H1 (cell line): ENCODE results near the gene SCAMP5. TPM values are rescaled to one million over a fixed set of nuclear protein-coding genes. Genes with fewer than 3 reads are reported as not detected.

Experiments
- CTCF ChIA-PET: fragments of 300-600 bp; sonication (Branson Sonifier 250); formaldehyde crosslinking; loops from one replicate; lab custom pipeline; 2021; ENCODE audit not compliant: partially characterized antibody; lab: Charles Lee
- POLR2A ChIA-PET: fragments of 300-600 bp; sonication (Branson Sonifier 250); formaldehyde crosslinking; loops from one replicate; lab custom pipeline; 2021; ENCODE audit warnings: inconsistent platforms; ENCODE audit not compliant: partially characterized antibody; lab: Charles Lee
- DNase-seq, 2 experiments: peaks; one replicate each; pipeline versions ENCODE4 v3.0.0 to v3.0.0-alpha.2; 2010 to 2022; ENCODE audit warnings: low spot score in 2 of 2, low read depth in 1 of 2, mixed read lengths in 1 of 2
- FAIRE-seq: peaks from 2 replicates; lab custom pipeline; 2011; peaks lifted over from hg19 to GRCh38; lab: Jason Lieb, UNC
- H2AFZ ChIP-seq: 2 replicates; pipeline ENCODE4 v1.8.1; 2012; ENCODE audit warnings: low read length, inconsistent platforms
- H2AK5ac ChIP-seq: 2 replicates; pipeline ENCODE4 v1.6.1; 2013; ENCODE audit warnings: low read depth, low read length
- H2BK120ac ChIP-seq: replicated peaks from 2 replicates; pipeline ENCODE3; 2013; ENCODE audit warnings: low read depth, low read length, inconsistent platforms
- H2BK12ac ChIP-seq: 2 replicates; pipeline ENCODE4 v1.6.1; 2013; ENCODE audit warnings: low read depth, low read length
- H2BK15ac ChIP-seq: 2 replicates; pipeline ENCODE4 v1.6.1; 2013; ENCODE audit warnings: low read length
- H2BK20ac ChIP-seq: 2 replicates; pipeline ENCODE4 v1.6.1; 2013; ENCODE audit warnings: low read length
- H2BK5ac ChIP-seq: 2 replicates; pipeline ENCODE4 v1.6.1; 2013; ENCODE audit warnings: low read depth, low read length
- H3K14ac ChIP-seq: 2 replicates; pipeline ENCODE4 v1.6.1; 2013; ENCODE audit warnings: inconsistent platforms; ENCODE audit not compliant: insufficient read length
- H3K18ac ChIP-seq: 2 replicates; pipeline ENCODE4 v1.6.1; 2013; ENCODE audit warnings: low read length; ENCODE audit errors: extremely low read depth
- H3K23ac ChIP-seq: 2 replicates; pipeline ENCODE4 v1.6.1; 2013; ENCODE audit warnings: inconsistent platforms; ENCODE audit not compliant: insufficient read length
- H3K23me2 ChIP-seq: 2 replicates; pipeline ENCODE4 v1.6.1; 2013; ENCODE audit warnings: low read depth, low read length
- H3K27ac ChIP-seq: 2 replicates; pipeline ENCODE4 v1.6.1; 2011; ENCODE audit warnings: low read depth, low read length, inconsistent platforms
- H3K27me3 ChIP-seq, 4 experiments: replicated peaks in 1 of 4; 1 replicate in 1 of 4; 2 replicates in 3 of 4; pipeline versions ENCODE4 v1.6.1 to v1.8.1; 2011 to 2013; ENCODE audit warnings: low read length in 3 of 4, mild to moderate bottlenecking in 3 of 4, inconsistent platforms in 2 of 4, mixed read lengths in 2 of 4, moderate library complexity in 1 of 4; ENCODE audit not compliant: control insufficient read depth in 3 of 4, insufficient read depth in 3 of 4; ENCODE audit errors: extremely low read depth in 1 of 4
- H3K36me3 ChIP-seq, 4 experiments: 2 replicates each; pipeline versions ENCODE4 v1.6.1 to v1.8.1; 2011 to 2013; ENCODE audit warnings: mild to moderate bottlenecking in 4 of 4, low read length in 3 of 4, moderate library complexity in 2 of 4, control low read depth in 1 of 4, inconsistent platforms in 1 of 4; ENCODE audit not compliant: insufficient read depth in 4 of 4, control insufficient read depth in 2 of 4
- H3K4ac ChIP-seq: replicated peaks from 2 replicates; pipeline ENCODE3; 2013; ENCODE audit warnings: low read length, low read depth, mixed read lengths, inconsistent platforms; ENCODE audit not compliant: insufficient read length
- H3K4me1 ChIP-seq, 4 experiments: replicated peaks in 1 of 4; 1 replicate in 1 of 4; 2 replicates in 3 of 4; pipeline versions ENCODE4 v1.6.1 to v1.8.1; 2011 to 2013; ENCODE audit warnings: low read length in 3 of 4, inconsistent platforms in 2 of 4, mixed read lengths in 1 of 4; ENCODE audit not compliant: insufficient read depth in 4 of 4, control insufficient read depth in 3 of 4
- H3K4me2 ChIP-seq, 2 experiments: 2 replicates each; pipeline versions ENCODE4 v1.6.1 to v1.8.1; 2011 to 2013; ENCODE audit warnings: low read depth in 2 of 2, low read length in 2 of 2, control low read depth in 1 of 2, inconsistent platforms in 1 of 2, mild to moderate bottlenecking in 1 of 2; ENCODE audit not compliant: insufficient read depth in 1 of 2
- H3K4me3 ChIP-seq, 4 experiments: fragments of 200-600, 300-600 bp in 1 of 4; sonication (generic), shearing (Covaris generic), sonication (Bioruptor Twin) in 1 of 4; 2 replicates each; pipeline versions ENCODE4 v1.5.1 to v1.8.1; 2011 to 2016; ENCODE audit warnings: low read length in 4 of 4, low read depth in 3 of 4, control low read depth in 2 of 4, inconsistent platforms in 2 of 4, mild to moderate bottlenecking in 2 of 4, mixed read lengths in 1 of 4, moderate library complexity in 1 of 4; ENCODE audit not compliant: insufficient read depth in 2 of 4; ENCODE audit errors: extremely low read depth in 1 of 4
- H3K56ac ChIP-seq: replicated peaks from 2 replicates; pipeline ENCODE3; 2013; ENCODE audit warnings: low read depth, mild to moderate bottlenecking, mixed read lengths, low read length, inconsistent platforms; ENCODE audit not compliant: insufficient read length
- H3K79me1 ChIP-seq: 2 replicates; pipeline ENCODE4 v1.6.1; 2013; ENCODE audit warnings: low read depth, low read length, control low read depth
- H3K79me2 ChIP-seq, 2 experiments: 2 replicates each; pipeline versions ENCODE4 v1.6.1 to v1.8.1; 2012 to 2013; ENCODE audit warnings: low read length in 2 of 2, mild to moderate bottlenecking in 2 of 2, inconsistent platforms in 1 of 2; ENCODE audit not compliant: insufficient read depth in 2 of 2, control insufficient read depth in 1 of 2
- H3K9ac ChIP-seq, 4 experiments: replicated peaks in 1 of 4; 1 replicate in 1 of 4; 2 replicates in 3 of 4; pipeline versions ENCODE4 v1.6.1 to v1.8.1; 2011 to 2013; ENCODE audit warnings: low read depth in 3 of 4, low read length in 3 of 4, control low read depth in 2 of 4, mild to moderate bottlenecking in 2 of 4, moderate library complexity in 2 of 4, inconsistent platforms in 1 of 4; ENCODE audit errors: extremely low read depth in 1 of 4
- H3K9me3 ChIP-seq, 2 experiments: 2 replicates each; pipeline versions ENCODE4 v1.6.1 to v1.8.1; 2012 to 2013; ENCODE audit warnings: mild to moderate bottlenecking in 2 of 2, moderate library complexity in 2 of 2, control low read depth in 1 of 2, inconsistent platforms in 1 of 2, low read depth in 1 of 2, low read length in 1 of 2, mixed read lengths in 1 of 2; ENCODE audit not compliant: insufficient read depth in 2 of 2
- H4K20me1 ChIP-seq, 2 experiments: replicated peaks in 1 of 2; 2 replicates each; pipeline versions ENCODE3 to v1.8.1; 2011 to 2013; ENCODE audit warnings: inconsistent platforms in 2 of 2, low read length in 2 of 2, mild to moderate bottlenecking in 1 of 2; ENCODE audit not compliant: insufficient read depth in 2 of 2, control insufficient read depth in 1 of 2
- H4K5ac ChIP-seq: 2 replicates; pipeline ENCODE4 v1.6.1; 2013; ENCODE audit warnings: low read length, low read depth, mixed read lengths, inconsistent platforms; ENCODE audit not compliant: insufficient read length
- H4K8ac ChIP-seq: 2 replicates; pipeline ENCODE4 v1.8.0; 2013; ENCODE audit warnings: mild to moderate bottlenecking, moderate library complexity, low read length, inconsistent platforms; ENCODE audit not compliant: insufficient read depth; ENCODE audit errors: extremely low read depth
- H4K91ac ChIP-seq: replicated peaks from 2 replicates; pipeline ENCODE3; 2013; ENCODE audit warnings: low read length, mixed read lengths, inconsistent platforms; ENCODE audit not compliant: insufficient read length
- CBX8 ChIP-seq: fragments of 300-800, 300-1000 bp; sonication (generic); IDR thresholded peaks from 2 replicates; pipeline ENCODE4 v1.7.1; 2016; ENCODE audit warnings: low read depth, low read length, borderline replicate concordance
- FOSL1 ChIP-seq: IDR thresholded peaks from 2 replicates; pipeline ENCODE4 v1.6.1; 2011; ENCODE audit warnings: mild to moderate bottlenecking, low read depth, low read length, moderate library complexity; ENCODE audit not compliant: insufficient read depth
- GTF2F1 ChIP-seq: IDR thresholded peaks from 2 replicates; pipeline ENCODE4 v1.6.1; 2012; ENCODE audit warnings: low read depth, low read length, improper control_type of control experiment, borderline replicate concordance
- JUND ChIP-seq: IDR thresholded peaks from 2 replicates; pipeline ENCODE4 v1.6.1; 2011; ENCODE audit warnings: mild to moderate bottlenecking, improper control_type of control experiment, low read length
- POLR2AphosphoS5 ChIP-seq: IDR thresholded peaks from 2 replicates; pipeline ENCODE4 v1.6.1; 2011; ENCODE audit warnings: low read depth, low read length
- RAD21 ChIP-seq, 2 experiments: IDR thresholded peaks in 1 of 2; conservative IDR thresholded peaks in 1 of 2; 2 replicates each; pipeline ENCODE4 v1.6.1; 2011; ENCODE audit warnings: low read depth in 2 of 2, low read length in 2 of 2, improper control_type of control experiment in 1 of 2, inconsistent platforms in 1 of 2, mild to moderate bottlenecking in 1 of 2, moderate library complexity in 1 of 2
- RXRA ChIP-seq: IDR thresholded peaks from 2 replicates; pipeline ENCODE4 v1.6.1; 2011; ENCODE audit warnings: low read depth, mild to moderate bottlenecking, low read length, moderate library complexity; ENCODE audit not compliant: insufficient read depth
- TBP ChIP-seq: IDR thresholded peaks from 2 replicates; pipeline ENCODE4 v1.6.1; 2011; ENCODE audit warnings: low read depth, low read length, improper control_type of control experiment
- WGBS, 2 experiments: shearing (Covaris generic) in 1 of 2; methylation state at CpG; one replicate each; pipeline versions ENCODE4 v1.1.6 to v1.1.7; 2013 to 2015; ENCODE audit warnings: low lambda C conversion rate in 2 of 2, mixed read lengths in 2 of 2, inconsistent platforms in 1 of 2, low coverage in 1 of 2, missing lambda C conversion rate in 1 of 2; ENCODE audit not compliant: insufficient replicate concordance in 2 of 2, insufficient coverage in 1 of 2, insufficient read length in 1 of 2; ENCODE audit errors: extremely low coverage in 1 of 2, missing lambda C conversion rate in 1 of 2; 5-methylcytosine and 5-hydroxymethylcytosine counted together
- polyA plus RNA-seq, 7 experiments: library from polyadenylated mRNA; depleted of rRNA in 3 of 7; stranded (reverse) in 5 of 7; unstranded in 2 of 7; fragments of >200 nt in 5 of 7; fragments of 200-250 nt in 2 of 7; gene quantifications; 1 replicate in 5 of 7; 2 replicates in 1 of 7; 4 replicates in 1 of 7; pipeline versions ENCODE4 v1.2.1 to v1.2.3, GENCODE V29; 2011 to 2013; ENCODE audit warnings: missing spikeins in 2 of 7, mixed read lengths in 2 of 7
- total RNA-seq: library from RNA; stranded (reverse); fragmentation: NEBNext Ultra II Directional; extraction: Animal tissue kit (Norgen Biotek cat#: 25700); gene quantifications from 2 replicates; pipeline ENCODE4 v1.2.1, GENCODE V29; 2021
- TF ChIP-seq, protein P1 (sequence below): IDR thresholded peaks from 2 replicates; pipeline ENCODE4 v1.6.1; 2012; ENCODE audit warnings: inconsistent platforms
- TF ChIP-seq, protein P2 (sequence below), 3 experiments: IDR thresholded peaks; 1 replicate in 2 of 3; 2 replicates in 1 of 3; pipeline versions ENCODE4 v1.5.1 to v1.6.1; 2011; ENCODE audit warnings: low read length in 3 of 3, mild to moderate bottlenecking in 3 of 3, inconsistent platforms in 2 of 3, low read depth in 1 of 3, moderate library complexity in 1 of 3; ENCODE audit not compliant: insufficient read depth in 1 of 3; ENCODE audit errors: control extremely low read depth in 1 of 3

Gene SCAMP5
- total and polyA plus RNA-seq, 2 of the 8 experiments (the other 6 are each of a cell fraction or from before 2014, with no cell fraction given), result 55.4 to 94.7 TPM

DNA sequence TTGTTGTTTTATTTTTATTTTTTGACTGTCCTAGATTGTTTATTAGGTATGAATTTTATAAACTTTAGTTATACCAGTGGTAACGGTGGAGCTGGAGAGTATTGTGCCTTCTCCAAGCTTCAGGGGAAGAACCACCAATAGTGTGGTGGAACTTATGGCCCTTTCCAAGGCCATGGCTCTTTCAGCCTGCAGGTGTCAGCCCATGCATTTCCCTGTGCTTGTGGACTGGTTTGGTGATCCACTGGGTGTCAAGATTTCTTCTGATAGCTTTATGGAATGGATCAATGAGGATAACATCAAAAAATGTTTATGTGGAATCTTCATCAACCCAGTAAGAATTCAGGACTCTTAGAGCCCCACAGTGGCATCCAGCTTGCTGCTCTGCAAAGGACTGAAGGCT lies 19.2 kb upstream of the SCAMP5 start:
- no peak for TF ChIP-seq FOSL1
- no peak for TF ChIP-seq GTF2F1
- TF ChIP-seq CBX8, result no peak
- peak in 1 of 2 experiments; percentile 12; a peak in 1 of 4 replicates for TF ChIP-seq RAD21 (IDR thresholded peaks at IDR 0.05 in 1 of 2, conservative IDR thresholded peaks at IDR 0.05 in 1 of 2; ENCODE audit: low read depth in 2 of 2, low read length in 2 of 2)
- TF ChIP-seq JUND, result no peak
- TF ChIP-seq, protein P1, sequence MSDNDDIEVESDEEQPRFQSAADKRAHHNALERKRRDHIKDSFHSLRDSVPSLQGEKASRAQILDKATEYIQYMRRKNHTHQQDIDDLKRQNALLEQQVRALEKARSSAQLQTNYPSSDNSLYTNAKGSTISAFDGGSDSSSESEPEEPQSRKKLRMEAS, result no peak
- TF ChIP-seq RXRA, result no peak
- TF ChIP-seq TBP, result no peak
- TF ChIP-seq, protein P2, sequence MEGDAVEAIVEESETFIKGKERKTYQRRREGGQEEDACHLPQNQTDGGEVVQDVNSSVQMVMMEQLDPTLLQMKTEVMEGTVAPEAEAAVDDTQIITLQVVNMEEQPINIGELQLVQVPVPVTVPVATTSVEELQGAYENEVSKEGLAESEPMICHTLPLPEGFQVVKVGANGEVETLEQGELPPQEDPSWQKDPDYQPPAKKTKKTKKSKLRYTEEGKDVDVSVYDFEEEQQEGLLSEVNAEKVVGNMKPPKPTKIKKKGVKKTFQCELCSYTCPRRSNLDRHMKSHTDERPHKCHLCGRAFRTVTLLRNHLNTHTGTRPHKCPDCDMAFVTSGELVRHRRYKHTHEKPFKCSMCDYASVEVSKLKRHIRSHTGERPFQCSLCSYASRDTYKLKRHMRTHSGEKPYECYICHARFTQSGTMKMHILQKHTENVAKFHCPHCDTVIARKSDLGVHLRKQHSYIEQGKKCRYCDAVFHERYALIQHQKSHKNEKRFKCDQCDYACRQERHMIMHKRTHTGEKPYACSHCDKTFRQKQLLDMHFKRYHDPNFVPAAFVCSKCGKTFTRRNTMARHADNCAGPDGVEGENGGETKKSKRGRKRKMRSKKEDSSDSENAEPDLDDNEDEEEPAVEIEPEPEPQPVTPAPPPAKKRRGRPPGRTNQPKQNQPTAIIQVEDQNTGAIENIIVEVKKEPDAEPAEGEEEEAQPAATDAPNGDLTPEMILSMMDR (IDR thresholded peaks at IDR 0.05; ENCODE audit: control extremely low read depth in 1 of 3, insufficient read depth in 1 of 3, low read depth in 1 of 3, low read length in 3 of 3), result peak in 2 of 3 experiments; percentile 10 to 17; a peak in 2 of 4 replicates
- no peak for TF ChIP-seq POLR2AphosphoS5
- Histone ChIP-seq H2BK120ac (no peak overlapping the region), H2BK20ac (no peak overlapping the region), H3K18ac (no peak overlapping the region), H4K5ac (no peak overlapping the region), H3K79me2 (no peaks in the 10 kb centered on the region), H4K8ac (no peak overlapping the region), H3K27ac (no peak overlapping the region), H3K9ac (no peak overlapping the region), H2AFZ (no peak overlapping the region), H2BK12ac (no peak overlapping the region), H3K4me1 (peaks cover 0 to 4% (median 1%) of the 10 kb centered on the region in 4 experiments; a peak in 3 of 7 replicates), H3K4me3 (no peak overlapping the region), H4K20me1 (no peaks in the 10 kb centered on the region), H3K27me3 (no peaks in the 10 kb centered on the region), H3K56ac (no peak overlapping the region), H3K14ac (no peak overlapping the region), H2BK5ac (no peak overlapping the region), H3K4me2 (no peak overlapping the region), H2BK15ac (no peak overlapping the region), H4K91ac (no peak overlapping the region), H2AK5ac (no peak overlapping the region), H3K4ac (no peak overlapping the region), H3K23me2 (no peaks in the 10 kb centered on the region), H3K23ac (no peak overlapping the region), H3K9me3 (no peaks in the 10 kb centered on the region), H3K36me3 (no peaks in the 10 kb centered on the region), H3K79me1 (no peaks in the 10 kb centered on the region)
- POLR2A ChIA-PET, result interaction anchor here (1.5 kb wide), 1 partner anchor 22 kb away, joined by 3 read pairs; no protein-coding TSS in a partner anchor
- no peak for DNase-seq
- CTCF ChIA-PET, result interaction anchor here (0.7 to 1.7 kb wide), 6 partner anchors 12 to 74 kb away, joined by 3 to 6 read pairs (median 4); no protein-coding TSS in a partner anchor
- 85% methylated on average over 1 of the region's 1 CpG; no CpG with 5 or more reads in 1 of the 2 experiments for WGBS, 2 experiments
- no peak for FAIRE-seq
